Ishikawa (cell line): ENCODE data around the gene KRT35.

ENCODE experiments used
- CEBPB ChIP-seq: IDR thresholded peaks from 2 replicates; pipeline ENCODE4 v1.6.1; 2012
- CREB1 ChIP-seq: IDR thresholded peaks from 2 replicates; pipeline ENCODE4 v1.6.1; 2012; ENCODE audit warnings: low read depth
- EGR1 ChIP-seq: IDR thresholded peaks from 2 replicates; pipeline ENCODE4 v1.6.1; 2012
- EP300 ChIP-seq: IDR thresholded peaks from 2 replicates; pipeline ENCODE4 v1.6.1; 2012; ENCODE audit warnings: borderline replicate concordance
- MAX ChIP-seq: IDR thresholded peaks from 2 replicates; pipeline ENCODE4 v1.6.1; 2012
- NFIC ChIP-seq: IDR thresholded peaks from 2 replicates; pipeline ENCODE4 v1.6.1; 2012
- RAD21 ChIP-seq: IDR thresholded peaks from 2 replicates; pipeline ENCODE4 v1.6.1; 2012; ENCODE audit warnings: low read depth
- REST ChIP-seq: IDR thresholded peaks from 2 replicates; pipeline ENCODE4 v1.6.1; 2012; ENCODE audit warnings: low read depth, mild to moderate bottlenecking
- TAF1 ChIP-seq: IDR thresholded peaks from 2 replicates; pipeline ENCODE4 v1.6.1; 2012; ENCODE audit warnings: low read depth, mild to moderate bottlenecking
- TEAD4 ChIP-seq: IDR thresholded peaks from 2 replicates; pipeline ENCODE4 v1.6.1; 2012
- USF1 ChIP-seq: IDR thresholded peaks from 2 replicates; pipeline ENCODE4 v1.6.1; 2012
- YY1 ChIP-seq: IDR thresholded peaks from 2 replicates; pipeline ENCODE4 v1.6.1; 2012; ENCODE audit warnings: low read depth

- TF ChIP-seq TEAD4 (no peak), REST (no peak), USF1 (no peak), EGR1 (no peak), CEBPB (no peak), EP300 (no peak), TAF1 (no peak), RAD21 (no peak), MAX (no peak), NFIC (no peak), CREB1 (no peak), YY1 (no peak)
These were observed 34.1 kb downstream of the KRT35 start for GRCh38 chr17:41446806-41447205.
